HL-60/S4 treated with phorbol 12-myristate 13-acetate at 8.2 ng/mL for 4 days and 3 days (cell line): ENCODE results near the gene DIPK1B.
"Not testable (repeated sequence)": the region's sequence is repeated elsewhere in the genome, so short reads cannot be mapped to it uniquely, and the experiment has no call there.

Experiments
- in situ Hi-C: fragments of 300-500 bp; cut with MboI; formaldehyde crosslinking; loops from 2 replicates; pipeline ENCODE4 v1.15.0; 2022; ENCODE audit warnings: low sequenced_read_pairs

The DIPK1B gene

GRCh38 chr9:136697821-136698526, 14.4 kb upstream of the DIPK1B start:
- in situ Hi-C loops = no loop called here

DNA sequence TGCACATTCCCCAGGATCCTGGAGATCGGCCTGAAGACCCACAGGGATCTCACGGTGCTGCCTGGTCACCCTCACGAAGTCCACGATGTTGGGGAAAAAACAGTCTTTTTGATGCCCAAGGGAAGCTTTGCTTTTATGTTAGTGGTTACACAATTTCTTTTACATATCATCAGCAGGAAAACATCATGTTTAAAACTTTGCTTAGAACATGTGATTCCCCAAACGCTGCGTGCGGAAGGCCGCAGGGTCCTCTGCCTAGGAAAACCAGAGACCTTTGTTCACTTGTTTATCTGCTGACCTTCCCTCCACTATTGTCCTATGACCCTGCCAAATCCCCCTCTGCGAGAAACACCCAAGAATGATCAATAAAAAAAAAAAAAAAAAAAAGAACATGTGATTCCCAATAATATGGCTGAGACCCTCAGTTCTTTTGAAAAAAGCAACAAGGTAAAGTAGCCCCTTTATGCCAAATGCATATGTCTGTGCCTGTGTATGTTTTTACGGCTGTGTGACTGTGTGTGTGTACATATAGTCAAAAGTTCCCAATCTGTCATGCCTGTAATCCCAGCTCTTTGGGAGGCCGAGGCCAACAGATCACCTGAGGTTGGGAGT, 13.6 kb upstream of the DIPK1B start:
- in situ Hi-C loops = no loop called here

DNA sequence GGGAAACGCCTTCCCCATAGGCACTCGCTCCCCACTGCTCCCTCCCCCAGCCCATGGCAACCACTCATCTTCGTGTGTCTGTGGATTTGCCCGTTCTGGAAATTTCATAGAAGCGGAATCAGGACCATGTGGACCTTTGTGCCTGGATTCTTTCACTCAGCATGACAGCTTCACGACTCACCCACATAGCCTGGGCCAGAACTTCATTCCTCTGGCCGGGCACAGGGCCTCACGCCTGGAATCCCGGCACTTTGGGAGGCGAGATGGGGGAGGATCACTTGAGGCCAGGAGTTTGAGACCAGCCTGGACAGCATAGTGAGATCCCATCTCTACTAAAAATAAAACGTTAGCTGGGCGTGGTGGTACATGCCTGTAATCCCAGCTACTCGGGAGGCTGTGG, 12.1 kb upstream of the DIPK1B start:
- in situ Hi-C loops = no loop called here

DNA sequence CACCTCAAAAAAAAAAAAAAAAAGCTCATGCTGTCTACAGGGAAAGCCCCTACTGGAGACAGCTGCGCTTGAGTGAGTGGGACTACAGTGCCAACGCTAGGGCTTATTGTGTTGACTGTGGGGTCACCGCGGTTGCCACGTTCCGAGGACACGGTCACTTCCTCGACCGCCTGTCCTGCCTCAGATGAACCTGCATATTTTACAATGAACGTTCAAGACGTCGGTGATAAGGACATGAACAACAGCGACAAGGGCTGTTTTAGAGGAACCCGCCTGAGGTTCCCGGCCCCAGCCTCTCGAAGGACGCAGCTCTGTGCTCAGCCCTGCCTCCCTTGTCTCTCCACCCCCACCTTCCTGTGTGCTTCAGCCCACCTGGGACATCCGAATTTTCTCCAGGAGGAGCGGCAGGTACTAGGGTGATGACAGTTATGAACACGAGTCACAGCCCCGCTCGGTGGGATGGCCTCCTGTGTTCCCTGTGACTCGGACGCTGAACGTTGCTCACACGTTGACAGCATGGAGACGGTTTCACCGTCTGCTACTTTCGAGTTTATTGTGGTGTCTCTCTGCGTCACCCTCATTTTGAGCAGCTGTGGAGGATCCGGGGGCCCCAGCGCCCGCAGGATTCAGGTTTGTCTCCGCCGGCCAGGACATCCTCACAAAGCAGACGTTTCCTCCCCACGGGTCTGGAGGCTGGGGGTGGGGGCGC, 11.3 kb upstream of the DIPK1B start:
- in situ Hi-C loops = no loop called here

GRCh38 chr9:136701668-136702053, 10.7 kb upstream of the DIPK1B start:
- in situ Hi-C loops = no loop called here

DNA sequence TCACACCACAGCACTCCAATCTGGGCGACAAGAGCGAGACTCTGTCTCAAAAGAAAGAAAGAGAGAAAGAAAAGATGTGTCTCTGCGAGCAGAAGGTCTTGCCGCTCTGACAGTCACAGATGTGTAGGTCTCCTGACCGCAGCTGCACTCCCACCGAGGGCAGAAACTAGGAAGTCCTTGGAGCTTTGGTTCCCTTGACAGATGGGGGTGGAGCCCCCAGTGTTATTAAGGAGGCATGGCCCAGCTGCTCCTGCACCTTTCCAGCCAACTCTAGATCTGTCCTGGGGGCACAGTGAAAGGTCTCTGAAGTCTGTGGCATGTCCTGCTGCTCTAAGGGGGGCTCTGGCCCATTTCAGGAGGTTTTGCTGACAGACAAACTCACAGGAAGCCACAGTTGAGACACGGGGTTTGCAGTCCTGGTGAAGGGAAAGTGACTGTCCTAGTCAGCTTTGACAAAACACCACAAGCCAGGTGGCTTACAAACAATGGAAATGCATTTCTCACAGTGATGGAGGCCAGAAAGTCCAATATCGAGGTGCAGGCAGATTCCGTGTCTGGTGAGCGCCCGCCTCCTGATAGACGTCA, 9.0 kb upstream of the DIPK1B start:
- in situ Hi-C loops = no loop called here

GRCh38 chr9:136704741-136705140, 7.6 kb upstream of the DIPK1B start:
- in situ Hi-C loops = not testable (repeated sequence)

DNA sequence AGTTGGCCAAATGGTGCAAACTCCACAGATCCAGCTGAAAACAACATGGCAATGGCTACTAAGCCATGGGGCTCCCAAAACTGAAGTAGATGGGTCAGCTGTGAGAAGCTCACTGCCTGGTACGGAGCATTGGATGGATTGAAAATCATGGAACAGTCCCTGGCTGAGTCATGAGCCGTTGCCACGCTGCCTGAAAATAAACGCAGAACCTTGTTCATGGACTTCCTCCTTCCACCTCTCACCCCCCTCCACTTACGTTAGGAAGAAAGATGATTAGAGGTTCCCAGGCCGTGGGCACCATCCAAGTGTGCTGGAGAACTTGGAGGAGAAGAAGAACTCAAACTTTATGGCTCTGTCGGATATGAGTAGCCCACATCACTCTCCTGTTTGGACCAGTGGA, 6.8 kb upstream of the DIPK1B start:
- in situ Hi-C loops = no loop called here

DNA sequence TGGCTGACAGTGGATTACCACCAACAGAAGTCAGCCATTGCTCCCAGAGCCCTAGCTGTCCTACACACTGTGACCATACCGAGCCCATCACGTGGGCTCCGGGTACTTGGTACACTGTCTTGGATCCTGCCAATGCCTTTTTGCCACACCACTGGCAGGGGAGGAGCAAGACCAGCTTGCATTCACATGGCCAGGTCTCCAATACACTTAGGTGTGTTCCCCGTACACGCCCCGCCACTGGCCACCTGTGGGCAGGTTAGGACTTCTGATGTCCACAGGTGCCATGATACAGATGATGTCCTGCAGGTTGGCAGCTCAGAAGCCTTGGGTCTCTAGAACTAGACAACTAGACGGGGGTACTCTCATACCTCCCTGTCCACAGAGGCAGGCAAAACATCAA, 5.4 kb upstream of the DIPK1B start:
- in situ Hi-C loops = no loop called here

DNA sequence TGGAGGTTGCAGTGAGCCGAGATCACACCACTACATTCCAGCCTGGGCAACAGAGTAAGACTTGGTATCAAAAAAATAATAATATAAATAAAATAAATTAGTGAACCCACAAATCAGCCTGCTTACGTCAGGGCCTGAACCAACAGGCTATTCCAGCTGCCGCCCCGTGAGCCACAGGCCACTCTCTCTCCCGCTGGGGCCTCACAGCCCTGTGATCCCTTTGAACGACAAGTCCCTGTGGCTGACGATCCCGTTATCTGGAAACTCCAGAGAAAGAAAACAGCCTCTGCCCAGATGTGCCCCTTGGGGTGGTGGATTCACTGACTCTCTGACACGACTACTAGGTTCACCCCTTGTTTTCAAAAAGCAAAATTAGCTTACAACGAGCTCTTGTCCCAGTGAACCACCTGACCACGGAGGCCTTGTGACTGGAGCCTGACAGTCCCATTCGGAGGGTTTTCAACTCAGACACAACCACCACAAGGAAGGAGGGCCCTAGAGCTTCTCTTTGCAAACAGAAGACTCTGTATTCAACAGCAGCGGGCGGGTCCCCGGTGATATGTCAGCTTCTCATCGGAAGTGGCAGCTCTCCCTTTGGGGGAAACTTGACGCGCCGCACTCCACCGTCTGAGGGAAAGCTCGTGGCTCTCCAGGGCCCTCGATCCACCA, 4.4 kb upstream of the DIPK1B start:
- in situ Hi-C loops = no loop called here

- in situ Hi-C loops = no loop called here
Observed at GRCh38 chr9:136709454-136710109, 2.8 kb upstream of the DIPK1B start.

GRCh38 chr9:136710543-136710942, 1.8 kb upstream of the DIPK1B start:
- in situ Hi-C loops = no loop called here

DNA sequence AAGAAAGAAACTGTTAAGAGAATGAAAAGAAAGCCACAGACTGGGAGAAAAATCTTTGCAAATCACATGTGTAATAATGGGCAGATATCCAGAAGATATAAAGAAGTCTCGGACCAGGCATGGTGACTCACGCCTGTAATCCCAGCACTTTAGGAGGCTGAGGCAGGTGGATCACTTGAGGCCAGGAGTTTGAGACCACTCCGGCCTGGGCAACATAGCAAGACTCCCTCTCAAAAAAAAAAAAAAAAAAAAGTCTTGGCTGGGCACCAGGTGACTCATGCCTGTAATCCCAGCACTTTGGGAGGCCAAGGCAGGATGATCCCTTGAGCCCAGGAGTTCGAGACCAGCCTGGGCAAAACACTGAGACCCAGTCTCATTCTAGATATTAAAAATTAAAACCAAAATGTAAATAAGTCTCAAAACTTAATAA, 1.1 kb upstream of the DIPK1B start:
- in situ Hi-C loops = not testable (repeated sequence)

- in situ Hi-C loops = no loop called here
Observed at GRCh38 chr9:136712690-136713544, 545 bp downstream of the DIPK1B start.

DNA sequence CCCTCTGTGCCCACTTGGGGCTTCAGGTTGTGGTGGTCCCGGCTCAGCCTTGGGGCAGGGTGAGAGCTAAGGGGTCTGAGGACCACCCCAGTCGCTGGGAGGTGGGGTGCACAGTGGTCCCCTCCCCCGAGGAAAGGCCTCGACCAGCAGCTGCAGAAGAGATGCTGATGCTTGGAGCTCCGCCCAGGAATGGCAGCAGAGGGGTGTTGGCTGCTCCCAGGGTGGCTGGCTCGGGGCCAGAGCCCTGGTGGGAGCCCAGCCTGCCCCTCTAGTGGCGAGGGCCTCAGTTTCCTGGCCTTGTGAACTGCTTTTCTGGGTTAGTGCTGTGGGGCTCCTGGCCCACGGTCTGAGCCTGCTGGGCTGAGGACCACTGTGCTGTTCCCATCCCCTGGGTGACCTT, 1.2 kb downstream of the DIPK1B start:
- in situ Hi-C loops = no loop called here

- in situ Hi-C loops = no loop called here
Observed at GRCh38 chr9:136714096-136714892, 1.9 kb downstream of the DIPK1B start.

DNA sequence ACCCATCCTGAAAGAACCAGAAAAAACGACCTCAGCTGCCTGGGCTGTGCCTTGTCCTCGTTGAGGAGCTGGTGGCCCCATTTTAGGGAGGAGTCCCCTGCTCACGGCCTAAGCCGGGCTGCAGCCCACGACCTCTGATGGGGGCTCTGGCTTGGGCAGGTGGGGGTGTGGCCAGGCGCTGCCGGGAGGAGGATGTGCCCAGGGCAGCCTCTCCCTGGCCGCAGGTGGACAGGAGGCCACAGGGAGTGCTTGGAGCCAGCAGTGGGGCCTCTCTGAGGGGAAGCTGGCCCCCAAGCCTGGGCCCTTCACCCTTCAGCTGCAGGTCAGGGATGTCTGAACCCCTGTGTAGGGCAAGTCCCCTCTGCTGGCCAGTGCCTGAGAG, 2.5 kb downstream of the DIPK1B start:
- in situ Hi-C loops = no loop called here

GRCh38 chr9:136717399-136717798, 5.0 kb downstream of the DIPK1B start:
- in situ Hi-C loops = no loop called here
